DMS153 (cell line): ENCODE results near the gene ZKSCAN5.
"Not testable (repeated sequence)": the region's sequence is repeated elsewhere in the genome, so short reads cannot be mapped to it uniquely, and the experiment has no call there.

Source experiments
- DNase-seq: peaks from one replicate; lab custom pipeline; 2025; lab: John Stamatoyannopoulos, UW

Gene ZKSCAN5

GRCh38 chr7:99554939-99555338 is 50.5 kb downstream of the ZKSCAN5 start:
- DNase-seq: no peak

GRCh38 chr7:99557196-99557607 is 52.7 kb downstream of the ZKSCAN5 start:
- DNase-seq: no peak

- DNase-seq: no peak
These were observed 53.5 kb downstream of the ZKSCAN5 start for GRCh38 chr7:99557940-99558305.

GRCh38 chr7:99558306-99559174 is 54.1 kb downstream of the ZKSCAN5 start, which contains the start of gene ZNF655:
TSS of gene ZNF655 (plus strand) at chr7:99558642. CDS start at chr7:99560560, 1,918 bp downstream.
- DNase-seq: peak; percentile 79

- no peak for DNase-seq
These were observed 54.9 kb downstream of the ZKSCAN5 start for GRCh38 chr7:99559175-99559915.

DNA sequence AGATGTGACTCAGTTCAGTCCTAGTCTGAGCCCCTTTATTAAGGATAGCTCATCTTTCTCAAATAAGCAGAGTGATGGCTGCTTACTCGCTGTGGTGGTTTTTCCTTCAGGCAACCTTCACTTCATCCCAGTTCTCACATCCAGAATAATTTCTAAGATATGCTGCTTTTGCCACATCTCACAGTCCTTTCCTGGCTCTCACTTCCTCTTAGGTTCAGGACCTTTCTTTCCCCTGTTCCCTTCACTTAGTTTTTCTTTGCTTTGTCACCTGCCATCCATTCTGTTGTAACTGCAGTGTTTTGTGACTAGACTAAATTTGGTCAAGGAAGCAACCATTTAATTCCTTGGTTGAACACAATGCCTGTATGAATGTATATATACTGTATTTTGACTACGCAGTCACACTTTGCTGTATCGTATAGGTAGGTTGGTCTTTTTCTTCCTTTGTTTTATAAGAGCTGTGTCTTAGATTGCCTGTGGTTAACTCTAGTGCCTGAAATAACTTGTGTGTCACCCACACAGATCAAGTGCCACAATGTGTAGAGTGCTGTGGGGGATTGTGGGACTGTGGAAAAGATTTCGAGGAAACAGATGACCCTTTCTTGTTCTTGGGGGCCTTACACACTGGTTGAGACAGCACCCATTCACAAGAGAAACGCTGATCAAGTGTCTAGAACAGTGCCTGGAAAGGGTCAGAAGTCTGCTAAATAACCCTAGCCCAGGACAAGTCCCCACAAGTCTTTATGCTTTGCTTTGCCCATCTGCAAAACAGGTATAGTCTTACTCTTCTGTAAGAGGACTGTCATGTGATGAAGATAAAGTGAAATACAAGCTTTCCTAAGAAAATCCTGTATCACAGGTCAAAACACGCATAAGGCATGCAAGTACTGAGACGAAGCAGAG is 56.6 kb downstream of the ZKSCAN5 start:
- no peak for DNase-seq

- DNase-seq: no peak
These were observed 57.2 kb downstream of the ZKSCAN5 start for GRCh38 chr7:99561737-99562051.

DNA sequence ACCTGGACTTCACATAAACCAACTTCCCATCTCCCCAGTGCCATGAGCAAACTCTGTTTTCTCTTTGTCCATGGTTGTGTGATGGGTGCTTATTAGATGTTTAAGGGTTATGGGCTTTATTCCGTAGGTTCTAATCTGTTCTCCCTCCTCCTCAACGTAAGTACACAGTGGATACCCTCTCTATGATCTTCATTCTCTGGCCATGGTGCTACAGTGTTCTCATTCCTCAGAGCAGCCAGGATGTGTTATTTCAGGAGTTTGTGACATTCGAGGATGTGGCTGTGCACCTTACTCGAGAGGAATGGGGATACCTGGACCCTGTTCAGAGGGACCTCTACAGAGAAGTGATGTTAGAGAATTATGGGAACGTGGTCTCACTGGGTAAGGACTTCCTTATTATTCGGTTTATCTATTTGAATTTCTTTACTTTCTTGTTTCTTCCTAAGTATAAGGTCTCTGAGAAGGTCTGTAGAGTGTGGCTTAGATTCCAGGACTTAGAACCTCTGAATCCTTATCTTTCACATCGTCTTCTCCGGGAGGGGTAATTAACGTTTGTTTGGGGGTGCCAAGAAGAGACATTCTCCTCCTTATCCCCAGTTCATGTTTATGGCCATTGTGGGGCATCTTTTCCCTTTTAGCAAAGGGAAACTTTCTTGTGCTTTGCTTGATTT is 57.8 kb downstream of the ZKSCAN5 start:
- DNase-seq: no peak

DNA sequence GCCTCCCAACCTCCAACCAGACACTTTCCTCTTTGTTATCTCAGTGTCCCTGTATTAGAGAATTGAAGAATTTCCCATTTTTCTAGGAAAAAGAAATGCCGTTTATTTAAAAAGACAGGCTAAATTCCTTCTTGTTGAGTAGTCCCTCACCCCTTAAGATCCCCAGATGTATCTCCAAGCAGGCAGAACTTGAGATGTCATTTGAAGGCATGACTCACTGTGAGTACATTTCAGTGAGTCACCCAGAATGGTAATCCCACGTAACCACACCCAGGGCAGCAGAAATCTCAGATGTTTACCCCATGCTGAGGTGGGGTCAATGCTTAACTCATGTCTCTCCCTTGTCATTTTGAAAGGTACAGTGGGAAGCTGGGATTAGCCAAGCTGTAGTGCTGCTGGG is 58.4 kb downstream of the ZKSCAN5 start:
- DNase-seq: no peak

GRCh38 chr7:99563650-99564049 is 59.2 kb downstream of the ZKSCAN5 start:
- no peak for DNase-seq

GRCh38 chr7:99568770-99569169 is 64.3 kb downstream of the ZKSCAN5 start:
- not testable (repeated sequence) for DNase-seq

GRCh38 chr7:99571768-99572167 is 67.3 kb downstream of the ZKSCAN5 start:
- no peak for DNase-seq

DNA sequence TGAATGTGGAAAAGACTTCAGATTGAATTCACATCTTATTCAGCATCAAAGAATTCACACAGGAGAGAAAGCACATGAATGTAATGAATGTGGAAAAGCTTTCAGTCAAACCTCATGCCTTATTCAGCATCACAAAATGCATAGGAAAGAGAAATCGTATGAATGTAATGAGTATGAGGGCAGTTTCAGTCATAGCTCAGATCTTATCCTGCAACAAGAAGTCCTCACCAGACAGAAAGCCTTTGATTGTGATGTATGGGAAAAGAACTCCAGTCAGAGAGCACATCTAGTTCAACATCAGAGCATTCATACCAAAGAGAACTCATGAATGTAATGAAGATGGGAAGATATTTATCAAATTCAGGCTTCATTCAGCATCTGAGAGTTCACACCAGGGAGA is 68.8 kb downstream of the ZKSCAN5 start:
- DNase-seq: no peak

DNA sequence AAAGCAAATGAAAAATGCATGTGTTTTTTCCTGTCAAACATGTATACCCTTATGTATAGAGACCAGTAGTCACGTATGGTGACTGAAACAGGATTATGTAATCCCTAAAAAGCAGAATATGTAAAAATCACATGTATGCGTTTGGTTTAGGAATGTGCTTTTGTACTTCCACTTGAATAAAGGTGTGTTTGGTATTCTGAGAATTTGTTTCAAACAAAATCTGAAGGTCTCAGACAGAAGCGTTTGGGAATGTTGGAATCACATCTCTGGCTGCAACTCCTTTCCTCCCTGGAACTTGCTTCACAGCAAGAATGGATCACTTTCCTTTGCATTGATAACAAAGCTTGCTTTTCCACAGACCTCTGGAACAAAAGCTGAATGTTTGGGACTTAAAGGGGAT is 71.8 kb downstream of the ZKSCAN5 start:
- DNase-seq: no peak

DNA sequence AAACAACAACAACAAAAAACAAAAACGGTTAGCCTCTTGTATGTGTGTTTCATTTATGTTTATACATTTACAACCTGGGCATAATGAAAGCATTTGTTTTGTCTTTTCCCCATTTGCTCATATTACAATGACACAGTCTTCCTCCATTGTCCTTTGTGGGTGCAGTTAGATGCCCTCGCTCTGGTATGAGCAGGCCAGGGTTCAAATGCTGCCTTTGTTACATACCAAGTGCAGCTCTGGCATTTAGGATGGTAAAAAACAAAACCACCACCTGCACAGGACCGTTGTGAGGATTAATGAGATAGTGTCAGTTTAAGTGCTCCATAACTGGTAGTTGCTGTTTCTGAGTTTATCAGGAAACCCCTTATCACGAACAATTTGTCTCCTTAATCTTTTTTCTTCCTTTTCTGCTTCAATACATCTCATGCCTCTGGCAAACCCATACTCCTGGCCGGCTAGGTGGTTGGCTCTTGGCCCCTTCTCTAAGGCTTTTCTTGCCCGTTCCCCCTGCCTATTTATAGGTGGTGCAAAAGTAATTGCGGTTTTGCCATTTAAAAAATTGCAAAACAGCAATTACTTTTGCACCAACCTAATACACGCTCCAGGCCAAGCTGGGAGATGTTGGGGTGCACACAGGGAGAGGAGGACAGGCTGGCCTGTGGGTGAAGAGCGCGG is 75.0 kb downstream of the ZKSCAN5 start:
- DNase-seq: no peak

DNA sequence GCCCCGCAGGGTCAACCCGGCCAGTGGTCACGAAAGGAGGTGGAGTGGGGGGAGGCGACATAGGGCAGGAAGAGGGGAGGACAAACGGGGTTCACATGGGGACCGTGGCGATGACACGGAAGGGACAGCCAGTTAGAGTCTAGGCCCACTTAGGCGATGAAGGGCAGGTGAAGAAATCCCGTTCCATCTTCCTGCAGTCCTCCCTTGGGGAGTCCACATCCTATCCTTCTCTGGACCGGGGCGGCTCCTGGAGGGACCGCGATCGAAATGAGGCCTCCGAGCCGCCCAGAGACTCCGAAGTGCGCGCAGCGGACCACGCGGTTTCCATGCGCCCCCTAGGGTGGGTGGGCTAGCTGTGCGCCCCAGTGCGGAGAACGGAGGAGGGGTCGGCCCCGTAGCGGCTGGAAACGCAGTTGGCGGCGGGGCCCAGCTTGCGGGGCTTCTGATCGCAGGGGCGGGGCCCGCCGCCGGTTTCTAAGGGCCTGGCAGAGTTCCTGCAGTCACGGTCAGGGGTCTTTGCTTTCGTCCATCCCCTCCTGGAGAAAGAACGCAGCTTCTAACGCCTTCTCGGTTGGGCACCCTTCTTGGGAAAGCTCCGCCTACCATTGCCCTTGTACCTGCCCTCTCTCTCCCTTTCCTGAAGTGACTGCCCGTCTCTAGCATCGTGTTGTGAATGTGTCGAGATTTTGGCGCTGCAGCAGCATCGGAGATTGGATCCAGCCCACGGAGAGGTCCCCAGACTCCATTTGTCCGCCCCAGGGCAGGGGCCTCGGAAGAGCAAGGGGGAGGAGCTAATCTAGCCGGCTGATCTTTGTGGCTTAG is 75.7 kb downstream of the ZKSCAN5 start:
- peak; percentile 4 for DNase-seq

DNA sequence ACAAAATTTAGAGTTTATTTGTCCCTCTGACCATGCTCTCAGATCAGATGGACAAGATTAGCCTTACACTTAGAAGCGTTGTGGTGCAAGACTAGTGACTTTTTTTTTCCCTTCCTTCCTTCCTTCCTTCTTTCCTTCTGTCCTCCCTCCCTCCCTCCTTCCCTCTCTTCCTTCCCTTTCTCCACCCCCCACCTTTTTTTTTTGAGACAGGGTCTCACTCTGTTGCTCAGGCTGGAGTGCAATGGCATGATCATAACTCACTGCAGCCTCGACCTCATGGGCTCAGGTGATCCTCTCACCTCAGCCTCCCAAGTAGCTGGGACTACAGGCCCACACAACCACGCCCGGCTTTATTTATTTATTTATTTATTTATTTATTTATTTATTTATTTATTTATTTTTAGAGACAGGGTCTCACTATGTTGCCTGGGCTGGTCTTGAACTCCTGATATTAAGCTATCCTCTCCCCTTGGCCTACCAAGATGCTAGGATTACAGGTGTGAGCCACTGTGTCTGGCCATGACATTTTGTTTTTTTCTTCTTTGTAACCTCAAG is 76.4 kb downstream of the ZKSCAN5 start:
- not testable (repeated sequence) for DNase-seq
